Astrocyte (in vitro differentiated cells and primary cell): ENCODE results near the gene ANKRD11. TPM values are rescaled to one million over a fixed set of nuclear protein-coding genes. Genes with fewer than 3 reads are reported as not detected.
"Not testable (repeated sequence)": the region's sequence is repeated elsewhere in the genome, so short reads cannot be mapped to it uniquely, and the experiment has no call there.

Experiments used
- DNase-seq: peaks from one replicate; pipeline ENCODE4 v3.0.0-alpha.2; 2010; ENCODE audit warnings: low read depth
- FAIRE-seq: peaks from 2 replicates; lab custom pipeline; 2011; peaks lifted over from hg19 to GRCh38; lab: Jason Lieb, UNC
- H2AFZ ChIP-seq: 2 replicates; pipeline ENCODE4 v1.6.0; 2012; ENCODE audit warnings: low read depth, low read length, inconsistent platforms
- H3K27ac ChIP-seq: 2 replicates; pipeline ENCODE4 v1.5.1; 2011; ENCODE audit warnings: low read depth, low read length, inconsistent platforms
- H3K27me3 ChIP-seq: 2 replicates; pipeline ENCODE4 v1.6.0; 2011; ENCODE audit warnings: low read length, inconsistent platforms; ENCODE audit not compliant: insufficient read depth
- H3K36me3 ChIP-seq: 2 replicates; pipeline ENCODE4 v1.5.1; 2011; ENCODE audit warnings: low read length, inconsistent platforms; ENCODE audit not compliant: insufficient read depth
- H3K4me1 ChIP-seq: 2 replicates; pipeline ENCODE4 v1.5.1; 2011; ENCODE audit warnings: low read length, inconsistent platforms; ENCODE audit not compliant: insufficient read depth
- H3K4me2 ChIP-seq: 2 replicates; pipeline ENCODE4 v1.6.0; 2012; ENCODE audit warnings: low read length, inconsistent platforms
- H3K4me3 ChIP-seq: 2 replicates; pipeline ENCODE4 v1.5.1; 2011; ENCODE audit warnings: low read depth, mild to moderate bottlenecking, low read length, inconsistent platforms; ENCODE audit not compliant: insufficient read depth
- H3K79me2 ChIP-seq: 2 replicates; pipeline ENCODE4 v1.6.0; 2012; ENCODE audit warnings: mild to moderate bottlenecking, low read length, inconsistent platforms; ENCODE audit not compliant: insufficient read depth
- H3K9ac ChIP-seq: 2 replicates; pipeline ENCODE4 v1.6.0; 2012; ENCODE audit warnings: mild to moderate bottlenecking, low read length, inconsistent platforms
- H3K9me3 ChIP-seq: 2 replicates; pipeline ENCODE4 v1.5.1; 2012; ENCODE audit warnings: low read depth, mild to moderate bottlenecking, low read length, inconsistent platforms; ENCODE audit not compliant: insufficient read depth
- H4K20me1 ChIP-seq: 2 replicates; pipeline ENCODE4 v1.6.0; 2012; ENCODE audit warnings: low read length, inconsistent platforms; ENCODE audit not compliant: insufficient read depth
- H3K27ac Mint-ChIP-seq: one replicate; pipeline ENCODE4 v1.8.0; 2021; ENCODE audit warnings: mild to moderate bottlenecking, mixed read lengths; ENCODE audit not compliant: unreplicated experiment
- H3K27me3 Mint-ChIP-seq: one replicate; pipeline ENCODE4 v1.8.0; 2021; ENCODE audit warnings: low read depth, mixed read lengths; ENCODE audit not compliant: unreplicated experiment
- H3K36me3 Mint-ChIP-seq: one replicate; pipeline ENCODE4 v1.8.0; 2021; ENCODE audit warnings: low read depth, mixed read lengths; ENCODE audit not compliant: unreplicated experiment
- H3K4me1 Mint-ChIP-seq: one replicate; pipeline ENCODE4 v1.8.0; 2021; ENCODE audit warnings: low read depth, mixed read lengths; ENCODE audit not compliant: unreplicated experiment
- H3K4me3 Mint-ChIP-seq: one replicate; pipeline ENCODE4 v1.8.0; 2021; ENCODE audit warnings: mild to moderate bottlenecking, moderate library complexity, mixed read lengths; ENCODE audit not compliant: unreplicated experiment
- H3K9me3 Mint-ChIP-seq: one replicate; pipeline ENCODE4 v1.8.0; 2021; ENCODE audit warnings: mild to moderate bottlenecking, mixed read lengths; ENCODE audit not compliant: unreplicated experiment
- EZH2 ChIP-seq: IDR thresholded peaks from 2 replicates; pipeline ENCODE4 v1.6.1; 2012; ENCODE audit warnings: mild to moderate bottlenecking, low read length, inconsistent platforms; ENCODE audit not compliant: insufficient read depth
- total RNA-seq: library from RNA; stranded (reverse); gene quantifications from 2 replicates; pipeline ENCODE4 v1.2.1, GENCODE V29; 2021
- TF ChIP-seq, protein P1 (sequence below): IDR thresholded peaks from 2 replicates; pipeline ENCODE4 v1.5.1; 2011; ENCODE audit warnings: low read depth, mild to moderate bottlenecking, inconsistent platforms, low read length, moderate library complexity; ENCODE audit not compliant: insufficient read depth

ANKRD11 gene
- total RNA-seq, 1 donor from 2014 or later = 213 TPM

DNA sequence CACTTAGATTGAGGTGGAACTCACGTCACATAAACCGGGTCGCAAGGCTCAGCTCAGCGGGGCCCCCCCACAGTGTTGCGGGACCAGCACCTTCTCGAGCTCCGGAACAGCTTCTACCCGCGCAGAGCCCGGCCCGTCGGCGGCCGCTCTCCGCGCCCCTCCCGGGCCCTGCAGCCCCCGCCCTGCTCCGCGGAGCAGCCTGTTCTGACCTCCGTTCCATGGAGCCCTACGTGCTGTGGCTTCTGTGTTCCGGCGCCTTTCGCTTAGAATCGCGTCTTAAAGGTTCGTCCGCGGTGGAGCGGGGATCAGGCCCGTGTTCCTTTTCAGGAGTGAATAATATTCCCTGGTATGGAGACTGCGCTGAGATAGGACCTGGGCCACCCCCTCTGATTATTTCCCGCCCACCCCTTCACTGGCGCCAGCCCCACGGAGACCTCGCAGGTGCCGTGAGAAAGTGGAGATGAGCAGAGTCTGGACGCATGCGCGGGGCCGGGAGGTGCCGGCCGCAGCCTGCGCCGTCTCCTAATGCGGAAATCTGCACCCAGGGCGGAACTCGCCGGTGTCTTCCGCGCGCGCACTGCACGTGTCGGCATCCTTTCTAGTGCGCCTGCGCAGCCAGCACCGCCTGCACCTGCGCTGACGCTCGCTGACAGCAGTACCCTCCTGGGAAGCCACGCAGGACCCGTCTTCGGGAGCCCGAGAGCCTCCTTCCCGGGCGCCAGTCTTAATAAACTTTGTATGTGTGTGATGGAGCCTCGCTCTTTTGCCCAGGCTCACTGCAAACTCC lies 242.0 kb downstream of the ANKRD11 start:
- no peak overlapping the region for H3K27ac Mint-ChIP-seq
- H3K27me3 ChIP-seq = no peaks in the 10 kb centered on the region
- FAIRE-seq (no peak), DNase-seq (no peak)
- H3K9me3 Mint-ChIP-seq = peaks cover 11% of the 10 kb centered on the region
- no peak overlapping the region for H3K9ac ChIP-seq
- no peaks in the 10 kb centered on the region for H3K27me3 Mint-ChIP-seq
- peaks cover 3% of the 10 kb centered on the region for H3K9me3 ChIP-seq
- H3K4me1 Mint-ChIP-seq = no peaks in the 10 kb centered on the region
- peaks cover 3% of the 10 kb centered on the region for H3K4me1 ChIP-seq
- TF ChIP-seq, protein P1, sequence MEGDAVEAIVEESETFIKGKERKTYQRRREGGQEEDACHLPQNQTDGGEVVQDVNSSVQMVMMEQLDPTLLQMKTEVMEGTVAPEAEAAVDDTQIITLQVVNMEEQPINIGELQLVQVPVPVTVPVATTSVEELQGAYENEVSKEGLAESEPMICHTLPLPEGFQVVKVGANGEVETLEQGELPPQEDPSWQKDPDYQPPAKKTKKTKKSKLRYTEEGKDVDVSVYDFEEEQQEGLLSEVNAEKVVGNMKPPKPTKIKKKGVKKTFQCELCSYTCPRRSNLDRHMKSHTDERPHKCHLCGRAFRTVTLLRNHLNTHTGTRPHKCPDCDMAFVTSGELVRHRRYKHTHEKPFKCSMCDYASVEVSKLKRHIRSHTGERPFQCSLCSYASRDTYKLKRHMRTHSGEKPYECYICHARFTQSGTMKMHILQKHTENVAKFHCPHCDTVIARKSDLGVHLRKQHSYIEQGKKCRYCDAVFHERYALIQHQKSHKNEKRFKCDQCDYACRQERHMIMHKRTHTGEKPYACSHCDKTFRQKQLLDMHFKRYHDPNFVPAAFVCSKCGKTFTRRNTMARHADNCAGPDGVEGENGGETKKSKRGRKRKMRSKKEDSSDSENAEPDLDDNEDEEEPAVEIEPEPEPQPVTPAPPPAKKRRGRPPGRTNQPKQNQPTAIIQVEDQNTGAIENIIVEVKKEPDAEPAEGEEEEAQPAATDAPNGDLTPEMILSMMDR = no peak
- TF ChIP-seq EZH2 = no peak
- peaks cover 8% of the 10 kb centered on the region for H3K36me3 Mint-ChIP-seq
- H3K36me3 ChIP-seq = no peaks in the 10 kb centered on the region
- no peaks in the 10 kb centered on the region for H3K79me2 ChIP-seq
- H2AFZ ChIP-seq = no peak overlapping the region
- H3K27ac ChIP-seq = no peak overlapping the region
- H3K4me3 ChIP-seq = peak overlapping the region; percentile 39
- peak overlapping the region; percentile 85 for H3K4me2 ChIP-seq
- H4K20me1 ChIP-seq = no peaks in the 10 kb centered on the region
- H3K4me3 Mint-ChIP-seq = peak overlapping the region; percentile 66

GRCh38 chr16:89247734-89248075 lies 242.7 kb downstream of the ANKRD11 start:
- peaks cover 11% of the 10 kb centered on the region for H3K9me3 Mint-ChIP-seq
- Histone ChIP-seq H3K4me2 (peak overlapping the region; percentile 85), H3K9ac (peak overlapping the region; percentile 23), H3K4me3 (peak overlapping the region; percentile 39)
- not testable (repeated sequence) for H3K27me3 ChIP-seq, FAIRE-seq, H3K36me3 Mint-ChIP-seq, H3K36me3 ChIP-seq, H3K4me1 Mint-ChIP-seq, H4K20me1 ChIP-seq, H3K9me3 ChIP-seq, H3K4me1 ChIP-seq, H3K27me3 Mint-ChIP-seq, H3K79me2 ChIP-seq, H3K27ac ChIP-seq, H2AFZ ChIP-seq, DNase-seq, H3K27ac Mint-ChIP-seq
- H3K4me3 Mint-ChIP-seq = peak overlapping the region; percentile 66

DNA sequence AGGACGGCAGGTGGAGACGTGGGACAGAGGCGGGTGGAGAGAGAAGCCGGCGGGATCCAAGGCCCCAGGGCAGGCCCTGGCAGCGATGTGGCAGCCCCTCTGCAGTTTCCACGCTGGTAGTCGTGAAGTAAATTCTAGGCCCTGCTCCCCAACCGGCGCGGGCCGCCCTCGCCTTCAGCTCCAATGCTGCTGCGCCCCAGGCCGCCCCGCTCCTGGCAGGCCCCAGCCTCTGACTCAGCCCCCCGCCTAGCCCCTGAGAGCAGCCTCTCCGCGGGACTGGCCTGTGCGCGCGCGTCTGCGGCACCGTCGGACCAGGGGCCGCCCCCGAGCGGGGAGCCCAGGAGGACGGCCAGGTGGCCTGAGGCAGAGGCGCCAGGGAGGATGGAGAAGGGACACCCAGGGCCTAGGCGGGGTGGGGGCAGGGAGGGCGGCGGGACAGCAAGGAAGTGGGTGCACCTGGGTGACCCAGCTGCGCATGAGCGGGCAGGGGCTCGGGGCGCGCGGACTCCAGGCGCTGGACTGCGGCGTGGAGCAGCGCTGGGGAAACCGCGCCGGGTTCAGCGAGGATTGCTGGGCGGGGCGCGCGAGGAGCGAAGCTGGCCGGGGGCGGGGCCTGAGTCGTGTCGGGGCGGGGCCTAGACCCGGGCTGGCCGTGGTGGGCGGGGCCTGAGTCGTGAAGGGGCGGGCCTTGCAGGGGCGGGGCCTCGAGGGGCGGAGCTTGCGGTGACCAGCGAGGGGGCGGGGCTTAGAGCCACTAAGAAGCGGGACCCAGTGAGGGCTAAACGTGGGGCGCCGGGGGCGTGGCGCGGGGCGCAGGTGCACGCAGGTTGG lies 243.2 kb downstream of the ANKRD11 start:
- H3K4me1 ChIP-seq = peaks cover 3% of the 10 kb centered on the region
- no peak overlapping the region for H3K27ac ChIP-seq
- H3K4me3 Mint-ChIP-seq = peak overlapping the region; percentile 74
- H2AFZ ChIP-seq = peak overlapping the region; percentile 61
- H3K79me2 ChIP-seq = no peaks in the 10 kb centered on the region
- no peaks in the 10 kb centered on the region for H4K20me1 ChIP-seq
- H3K4me3 ChIP-seq = peak overlapping the region; percentile 39
- H3K4me2 ChIP-seq = peak overlapping the region; percentile 85
- H3K27ac Mint-ChIP-seq = no peak overlapping the region
- peaks cover 11% of the 10 kb centered on the region for H3K9me3 Mint-ChIP-seq
- H3K27me3 Mint-ChIP-seq = no peaks in the 10 kb centered on the region
- H3K4me1 Mint-ChIP-seq = no peaks in the 10 kb centered on the region
- H3K36me3 ChIP-seq = no peaks in the 10 kb centered on the region
- FAIRE-seq = no peak
- TF ChIP-seq, protein P1 = no peak
- TF ChIP-seq EZH2 = no peak
- H3K9ac ChIP-seq = peak overlapping the region; percentile 39
- no peaks in the 10 kb centered on the region for H3K27me3 ChIP-seq
- H3K9me3 ChIP-seq = peaks cover 3% of the 10 kb centered on the region
- peak; percentile 31 for DNase-seq
- peaks cover 4% of the 10 kb centered on the region for H3K36me3 Mint-ChIP-seq
